ENCODE measurements around the gene FNBP1.

FNBP1 gene

GRCh38 chr9:129871046-129871445, 171.9 kb downstream of the FNBP1 start:
- no peak for FAIRE-seq

GRCh38 chr9:129869585-129870501, 173.1 kb downstream of the FNBP1 start:
- no peak for FAIRE-seq

GRCh38 chr9:129868872-129869486, 174.0 kb downstream of the FNBP1 start:
- no peak for FAIRE-seq

- no peak for FAIRE-seq
These were observed 174.7 kb downstream of the FNBP1 start for GRCh38 chr9:129868023-129868871.

- no peak for FAIRE-seq
These were observed 175.6 kb downstream of the FNBP1 start for GRCh38 chr9:129867136-129868022.

GRCh38 chr9:129866394-129867135, 176.4 kb downstream of the FNBP1 start:
- FAIRE-seq = no peak

GRCh38 chr9:129865668-129866320, 177.2 kb downstream of the FNBP1 start:
- no peak for FAIRE-seq

GRCh38 chr9:129864991-129865647, 177.9 kb downstream of the FNBP1 start:
- FAIRE-seq = no peak

GRCh38 chr9:129863059-129863690, 179.8 kb downstream of the FNBP1 start:
- no peak for FAIRE-seq

GRCh38 chr9:129861447-129861827, 181.6 kb downstream of the FNBP1 start:
- no peak for FAIRE-seq

GRCh38 chr9:129860653-129861446, 182.1 kb downstream of the FNBP1 start:
- no peak for FAIRE-seq

- no peak for FAIRE-seq
These were observed 184.6 kb downstream of the FNBP1 start for GRCh38 chr9:129858167-129858962.

GRCh38 chr9:129857207-129857606, 185.8 kb downstream of the FNBP1 start:
- no peak for FAIRE-seq

- no peak for FAIRE-seq
These were observed 188.3 kb downstream of the FNBP1 start for GRCh38 chr9:129854588-129855110.

GRCh38 chr9:129853614-129854013, 189.4 kb downstream of the FNBP1 start:
- no peak for FAIRE-seq

- FAIRE-seq = no peak
These were observed 190.4 kb downstream of the FNBP1 start for GRCh38 chr9:129852579-129852978.

- no peak for FAIRE-seq
These were observed 191.2 kb downstream of the FNBP1 start for GRCh38 chr9:129851821-129852220.

Data from A204.1 (cell line).